MCF 10A (cell line): ENCODE measurements around the gene LRIT1. TPM values are rescaled to one million over a fixed set of nuclear protein-coding genes. Genes with fewer than 3 reads are reported as not detected.

Experiments used
- BruUV-seq: library from RNA; stranded (reverse); fragments of 400-500 nt; replicated peaks from 2 replicates; lab custom pipeline; 2021; lab: Mats Ljungman, UMichigan
- CTCF ChIA-PET: fragments of 300-600 bp; sonication (Branson Sonifier 250); formaldehyde crosslinking; extraction: SDS; loops from one replicate; lab custom pipeline; 2021; ENCODE audit warnings: antibody characterized with exemption, inconsistent platforms; lab: Yijun Ruan, JAX
- POLR2A ChIA-PET: fragments of 300-600, 350-650 bp; sonication (Branson Sonifier 250); formaldehyde crosslinking; extraction: SDS; loops from one replicate; lab custom pipeline; 2020; ENCODE audit warnings: antibody characterized with exemption, inconsistent platforms; lab: Yijun Ruan, JAX
- DNase-seq: peaks from one replicate; pipeline ENCODE4 v3.0.0-alpha.2; 2018; ENCODE audit not compliant: unreplicated experiment
- H3K27ac Mint-ChIP-seq: one replicate; pipeline ENCODE4 v1.8.0; 2022; ENCODE audit warnings: mild to moderate bottlenecking, low read depth, mixed read lengths; ENCODE audit not compliant: unreplicated experiment
- H3K27me3 Mint-ChIP-seq: one replicate; pipeline ENCODE4 v1.8.0; 2022; ENCODE audit warnings: mixed read lengths; ENCODE audit not compliant: insufficient read depth, unreplicated experiment
- H3K36me3 Mint-ChIP-seq: one replicate; pipeline ENCODE4 v1.8.0; 2022; ENCODE audit warnings: mild to moderate bottlenecking, moderate library complexity, mixed read lengths; ENCODE audit not compliant: insufficient read depth, unreplicated experiment
- H3K4me1 Mint-ChIP-seq: one replicate; pipeline ENCODE4 v1.8.0; 2022; ENCODE audit warnings: mixed read lengths; ENCODE audit not compliant: insufficient read depth, unreplicated experiment
- H3K4me3 Mint-ChIP-seq: one replicate; pipeline ENCODE4 v1.8.0; 2022; ENCODE audit warnings: mild to moderate bottlenecking, moderate library complexity, mixed read lengths; ENCODE audit not compliant: unreplicated experiment
- H3K9me3 Mint-ChIP-seq: one replicate; pipeline ENCODE4 v1.8.0; 2022; ENCODE audit warnings: mixed read lengths; ENCODE audit not compliant: unreplicated experiment
- CTCF ChIP-seq: fragments of 200-600 bp; IDR thresholded peaks from one replicate; pipeline ENCODE4 v1.8.0; 2022; ENCODE audit warnings: antibody characterized with exemption, mild to moderate bottlenecking; ENCODE audit not compliant: unreplicated experiment
- intact Hi-C: fragments of 100-400 bp; cut with micrococcal nuclease; formaldehyde crosslinking; loops from 2 replicates; pipeline ENCODE4 v1.14.1; 2022
- total RNA-seq: library from RNA; stranded (reverse); gene quantifications from 2 replicates; pipeline ENCODE4 v1.2.3, GENCODE V29; 2022

LRIT1 gene
- total RNA-seq, 1 experiment from 2014 or later: not detected

GRCh38 chr10:84269162-84269561 is 27.8 kb upstream of the LRIT1 start:
- intact Hi-C loops: loop anchor here (5.0 to 10.0 kb wide), 2 partner anchors 58 to 476 kb away; partner anchors contain the start of gene CCSER2
- TF ChIP-seq CTCF: no peak
- BruUV-seq: TSS peak; percentile 71
- CTCF ChIA-PET: interaction anchor here (0.5 to 8.5 kb wide), 6 partner anchors 40 to 345 kb away, joined by 3 to 164 read pairs (median 4); no protein-coding TSS in a partner anchor
- H3K9me3 Mint-ChIP-seq: no peaks in the 10 kb centered on the region
- POLR2A ChIA-PET: interaction anchor here (0.6 kb wide), 1 partner anchor 48 kb away, joined by 4 read pairs; no protein-coding TSS in a partner anchor
- DNase-seq: no peak
- H3K36me3 Mint-ChIP-seq: no peaks in the 10 kb centered on the region
- peaks cover 18% of the 10 kb centered on the region for H3K4me1 Mint-ChIP-seq
- H3K27ac Mint-ChIP-seq: no peak overlapping the region
- H3K27me3 Mint-ChIP-seq: no peaks in the 10 kb centered on the region
- no peak overlapping the region for H3K4me3 Mint-ChIP-seq

- Mint-ChIP-seq H3K4me1 (peaks cover 18% of the 10 kb centered on the region), H3K4me3 (no peak overlapping the region), H3K27ac (peak overlapping the region; percentile 33), H3K9me3 (no peaks in the 10 kb centered on the region), H3K36me3 (no peaks in the 10 kb centered on the region), H3K27me3 (peaks cover 10% of the 10 kb centered on the region)
- BruUV-seq: no TSS peak
- ChIA-PET POLR2A (no interaction called here), CTCF (interaction anchor here (0.6 to 8.5 kb wide), 8 partner anchors 85 to 272 kb away, joined by 3 to 164 read pairs (median 4); no protein-coding TSS in a partner anchor)
- DNase-seq: peak; percentile 36
- peak; percentile 45 for TF ChIP-seq CTCF
- intact Hi-C loops: loop anchor here (5.0 to 10.0 kb wide), 2 partner anchors 60 to 477 kb away; partner anchors contain the start of gene CCSER2
Observed at GRCh38 chr10:84267503-84268126, 26.3 kb upstream of the LRIT1 start.

GRCh38 chr10:84265418-84265817 is 24.1 kb upstream of the LRIT1 start:
- no TSS peak for BruUV-seq
- CTCF ChIA-PET: interaction anchor here (0.5 to 8.5 kb wide), 12 partner anchors 8 to 472 kb away, joined by 3 to 164 read pairs (median 4); no protein-coding TSS in a partner anchor

More at GRCh38 chr10:84265418-84265817, 24.1 kb upstream of the LRIT1 start:
- POLR2A ChIA-PET: no interaction called here
- DNase-seq: no peak
- no peak overlapping the region for H3K4me3 Mint-ChIP-seq
- peaks cover 18% of the 10 kb centered on the region for H3K4me1 Mint-ChIP-seq
- no peak overlapping the region for H3K27ac Mint-ChIP-seq
- TF ChIP-seq CTCF: no peak
- intact Hi-C loops: loop anchor here (5.0 to 10.0 kb wide), 2 partner anchors 62 to 479 kb away; partner anchors contain the start of gene CCSER2
- no peaks in the 10 kb centered on the region for H3K9me3 Mint-ChIP-seq
- H3K36me3 Mint-ChIP-seq: no peaks in the 10 kb centered on the region
- H3K27me3 Mint-ChIP-seq: peaks cover 14% of the 10 kb centered on the region
